Spleen (tissue), 7 donors: ENCODE results near the gene NRCAM.

Source experiments
- CTCF ChIP-seq, 11 experiments: fragments of 200-600 bp in 7 of 11; fragments of 450-650 bp in 4 of 11; sonication (generic) in 4 of 11; IDR thresholded peaks in 8 of 11; conservative IDR thresholded peaks in 3 of 11; 1 replicate in 7 of 11; 2 replicates in 4 of 11; pipeline versions ENCODE4 v1.4.0 to v1.8.0; 2016 to 2021; ENCODE audit warnings: antibody characterized with exemption in 11 of 11, inconsistent platforms in 4 of 11, mild to moderate bottlenecking in 1 of 11
- POLR2AphosphoS5 ChIP-seq, 3 donors: sonication (generic); formaldehyde crosslinking; IDR thresholded peaks; one replicate each; pipeline ENCODE4 v1.5.1; 2017; ENCODE audit warnings: antibody characterized with exemption in 3 of 3
- donor health status: DM: no; HTN: no; CAD: no; lungs with moderate emphysema.
- donor health status: DM: no; HTN: no; CAD: no.
- donor health status: DM: no; HTN: no; CAD: no.

- TF ChIP-seq CTCF (IDR thresholded peaks at IDR 0.05 in 8 of 11, conservative IDR thresholded peaks at IDR 0.05 in 3 of 11) (no peak), POLR2AphosphoS5 (IDR thresholded peaks at IDR 0.05) (no peak)
Observed at GRCh38 chr7:108345710-108346336, 110.4 kb downstream of the NRCAM start.
